Sigmoid colon (tissue), 7 donors: ENCODE data around the gene LARGE1. TPM values are rescaled to one million over a fixed set of nuclear protein-coding genes. Genes with fewer than 3 reads are reported as not detected.

Experiments used
- DNase-seq: peaks from one replicate; pipeline ENCODE4 v3.0.0-alpha.2; 2019
- H3K27ac ChIP-seq, 4 donors: fragments of 200-600 bp; sonication (generic); one replicate each; pipeline ENCODE4 v1.5.1; 2016 to 2019; ENCODE audit warnings: mild to moderate bottlenecking in 1 of 4
- H3K27me3 ChIP-seq, 3 donors: fragments of 200-600 bp; sonication (generic); one replicate each; pipeline ENCODE4 v1.5.1; 2019; ENCODE audit warnings: mild to moderate bottlenecking in 1 of 3
- H3K36me3 ChIP-seq, 4 donors: fragments of 200-600 bp; sonication (generic); one replicate each; pipeline ENCODE4 v1.5.1; 2016 to 2019
- H3K4me1 ChIP-seq, 4 donors: fragments of 200-600 bp; sonication (generic); one replicate each; pipeline ENCODE4 v1.5.1; 2017 to 2019
- H3K4me3 ChIP-seq, 4 donors: fragments of 200-600 bp; sonication (generic); one replicate each; pipeline ENCODE4 v1.5.1; 2017 to 2019; ENCODE audit warnings: mild to moderate bottlenecking in 2 of 4, moderate library complexity in 1 of 4
- H3K9me3 ChIP-seq, 4 donors: fragments of 200-600 bp in 3 of 4; sonication (generic) in 3 of 4; one replicate each; pipeline versions ENCODE4 v1.5.1 to v1.6.1; 2013 to 2019
- CTCF ChIP-seq, 4 experiments: fragments of 450-650 bp in 3 of 4; fragments of 200-600 bp in 1 of 4; IDR thresholded peaks; one replicate each; pipeline ENCODE4 v1.5.1; 2016 to 2019; ENCODE audit warnings: antibody characterized with exemption in 4 of 4, mild to moderate bottlenecking in 3 of 4, moderate library complexity in 2 of 4
- EP300 ChIP-seq, 4 donors: sonication (generic); formaldehyde crosslinking; IDR thresholded peaks; one replicate each; pipeline ENCODE4 v1.6.1; 2017; ENCODE audit warnings: antibody characterized with exemption in 4 of 4
- POLR2A ChIP-seq, 2 donors: fragments of 450-650 bp; IDR thresholded peaks; one replicate each; pipeline ENCODE4 v1.6.1; 2016; ENCODE audit warnings: antibody characterized with exemption in 2 of 2, mild to moderate bottlenecking in 2 of 2, moderate library complexity in 2 of 2
- POLR2AphosphoS5 ChIP-seq, 4 donors: sonication (generic); formaldehyde crosslinking; IDR thresholded peaks; one replicate each; pipeline ENCODE4 v1.6.1; 2017; ENCODE audit warnings: antibody characterized with exemption in 4 of 4
- WGBS, 2 donors: extraction: QIAGEN DNeasy Blood & Tissue Kit; methylation state at CpG; one replicate each; pipeline ENCODE4 v1.1.7; 2013; 5-methylcytosine and 5-hydroxymethylcytosine counted together
- intact Hi-C: fragments of 100-400 bp; cut with DNase I; formaldehyde crosslinking; loops from one replicate; pipeline ENCODE4 v1.15.1; 2023
- polyA plus RNA-seq, 3 donors: library from polyadenylated mRNA; stranded (reverse); fragments of 200-250 nt; gene quantifications; one replicate each; pipeline ENCODE4 v1.2.3, GENCODE V29; 2013
- total RNA-seq, 4 donors: library from RNA; depleted of rRNA; stranded (reverse); fragments of >200 nt; gene quantifications; one replicate each; pipeline ENCODE4 v1.1.0, GENCODE V29; 2016
- donor health status: healthy with polysubstance abuse.
- donor health status: Bipolar disorder and iron deficiency.
- donor health status: healthy.

Gene LARGE1
- total and polyA plus RNA-seq, 7 donors: 5.8 to 74.4 (median 38.0) TPM

- Histone ChIP-seq H3K4me3 (no peak overlapping the region), H3K9me3 (no peaks in the 10 kb centered on the region), H3K4me1 (peaks cover 0 to 43% (median 27%) of the 10 kb centered on the region in 4 donors), H3K36me3 (no peaks in the 10 kb centered on the region), H3K27me3 (no peaks in the 10 kb centered on the region), H3K27ac (no peak overlapping the region)
- TF ChIP-seq POLR2A (IDR thresholded peaks at IDR 0.05) (no peak), EP300 (IDR thresholded peaks at IDR 0.05) (no peak), CTCF (IDR thresholded peaks at IDR 0.05) (no peak), POLR2AphosphoS5 (IDR thresholded peaks at IDR 0.05) (no peak)
- DNase-seq: no peak
- intact Hi-C loops: no loop called here
- 88 to 92% methylated on average over 4 of the region's 4 CpGs for WGBS, 2 donors
Measured at GRCh38 chr22:33879796-33880195, 40.5 kb downstream of the LARGE1 start.

DNA sequence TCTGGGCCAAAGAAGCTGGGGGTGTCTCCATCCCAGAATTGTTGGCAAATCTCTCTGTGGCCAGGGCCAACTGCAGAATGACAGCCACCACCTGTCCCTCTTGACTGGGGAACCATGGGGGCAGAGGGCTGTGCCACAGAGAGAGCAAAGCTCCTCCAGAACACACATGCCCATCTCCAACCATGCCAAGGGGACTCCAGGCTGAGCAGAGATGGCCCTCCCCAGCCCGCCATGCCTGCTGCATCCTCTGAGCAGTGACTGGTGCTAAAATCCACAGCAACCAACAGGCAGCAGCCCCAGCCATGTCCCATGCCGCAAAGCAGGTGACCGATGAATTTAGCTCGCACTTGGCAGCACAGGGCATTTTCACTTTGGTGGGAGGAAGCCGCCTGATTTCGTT, 45.0 kb downstream of the LARGE1 start:
- Histone ChIP-seq H3K27me3 (no peaks in the 10 kb centered on the region), H3K4me1 (peaks cover 0 to 53% (median 43%) of the 10 kb centered on the region in 4 donors), H3K9me3 (no peaks in the 10 kb centered on the region), H3K36me3 (no peaks in the 10 kb centered on the region), H3K4me3 (no peak overlapping the region), H3K27ac (no peak overlapping the region)
- 89 to 93% methylated on average over 6 of the region's 6 CpGs for WGBS, 2 donors
- intact Hi-C loops: no loop called here
- TF ChIP-seq POLR2A (IDR thresholded peaks at IDR 0.05) (no peak), POLR2AphosphoS5 (IDR thresholded peaks at IDR 0.05) (no peak), EP300 (IDR thresholded peaks at IDR 0.05) (no peak), CTCF (IDR thresholded peaks at IDR 0.05) (no peak)
- no peak for DNase-seq

- Histone ChIP-seq H3K36me3 (no peaks in the 10 kb centered on the region), H3K4me1 (peaks cover 0 to 64% (median 48%) of the 10 kb centered on the region in 4 donors), H3K4me3 (no peak overlapping the region), H3K27me3 (no peaks in the 10 kb centered on the region), H3K9me3 (no peaks in the 10 kb centered on the region), H3K27ac (peak overlapping the region in 3 of 4 donors; percentile 50 to 81 (median 71))
- 30 to 72% methylated on average over 7 of the region's 7 CpGs for WGBS, 2 donors
- no peak for TF ChIP-seq EP300 (IDR thresholded peaks at IDR 0.05)
- no peak for TF ChIP-seq CTCF (IDR thresholded peaks at IDR 0.05)
- TF ChIP-seq POLR2AphosphoS5 (IDR thresholded peaks at IDR 0.05): no peak
- no peak for TF ChIP-seq POLR2A (IDR thresholded peaks at IDR 0.05)
- DNase-seq: no peak
- intact Hi-C loops: no loop called here
Measured at GRCh38 chr22:33874206-33874605, 46.1 kb downstream of the LARGE1 start.

DNA sequence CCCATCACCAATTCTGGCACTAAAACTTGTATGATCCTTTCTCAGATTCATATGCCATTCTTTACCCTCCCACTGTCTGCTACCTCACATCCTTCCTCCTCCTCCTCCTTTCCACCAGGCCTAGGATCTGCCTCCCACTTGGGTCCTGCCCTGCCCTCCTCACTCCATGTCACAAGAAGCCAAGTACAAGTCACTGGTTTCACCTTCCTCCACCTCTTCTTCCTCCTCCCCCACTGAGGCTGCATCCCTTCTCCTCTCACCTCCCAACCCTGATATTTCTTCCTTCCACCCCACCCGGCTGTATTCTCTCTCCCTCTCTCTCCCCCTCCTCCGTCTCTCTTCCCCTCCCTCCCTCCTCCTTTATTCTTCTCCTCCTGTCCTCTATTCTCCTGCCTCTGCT, 46.6 kb downstream of the LARGE1 start:
- 56 to 63% methylated on average over 2 of the region's 2 CpGs for WGBS, 2 donors
- H3K36me3 ChIP-seq: no peaks in the 10 kb centered on the region
- intact Hi-C loops: no loop called here
- H3K27me3 ChIP-seq: no peaks in the 10 kb centered on the region
- H3K4me1 ChIP-seq: peaks cover 0 to 68% (median 53%) of the 10 kb centered on the region in 4 donors
- H3K4me3 ChIP-seq: no peak overlapping the region
- TF ChIP-seq CTCF (IDR thresholded peaks at IDR 0.05) (no peak), POLR2A (IDR thresholded peaks at IDR 0.05) (no peak), POLR2AphosphoS5 (IDR thresholded peaks at IDR 0.05) (no peak), EP300 (IDR thresholded peaks at IDR 0.05) (no peak)
- H3K27ac ChIP-seq: peak overlapping the region; percentile 31 to 81 (median 60)
- no peak for DNase-seq
- H3K9me3 ChIP-seq: no peaks in the 10 kb centered on the region

DNA sequence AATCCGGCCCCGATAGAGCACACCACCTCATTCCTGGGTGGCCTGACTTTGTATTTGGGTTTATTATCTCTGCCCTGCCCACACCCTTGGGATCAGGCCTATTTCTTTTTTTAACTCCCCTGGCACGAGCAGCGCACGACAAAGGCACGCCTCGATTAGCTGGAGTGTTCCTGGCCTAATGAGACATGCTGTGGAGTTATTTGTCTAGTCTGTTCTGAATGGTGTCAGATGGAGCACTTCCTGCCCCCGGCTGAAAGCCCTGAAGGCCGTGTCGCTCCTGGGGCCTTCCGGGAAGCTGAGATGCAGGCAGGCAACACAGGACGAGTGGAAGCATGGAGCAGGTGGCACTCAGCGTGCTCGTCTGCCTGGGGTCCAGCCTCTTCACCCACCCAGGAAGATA, 47.1 kb downstream of the LARGE1 start:
- no peak overlapping the region for H3K4me3 ChIP-seq
- no peaks in the 10 kb centered on the region for H3K9me3 ChIP-seq
- DNase-seq: peak; percentile 78
- TF ChIP-seq CTCF (IDR thresholded peaks at IDR 0.05) (no peak), POLR2AphosphoS5 (IDR thresholded peaks at IDR 0.05) (peak in 1 of 4 donors; percentile 20), EP300 (IDR thresholded peaks at IDR 0.05) (no peak)
- WGBS, 2 donors: 47 to 63% methylated on average over 14 of the region's 14 CpGs
- intact Hi-C loops: no loop called here
- H3K27ac ChIP-seq: peak overlapping the region; percentile 31 to 81 (median 60)
- no peaks in the 10 kb centered on the region for H3K27me3 ChIP-seq
- H3K4me1 ChIP-seq: peaks cover 0 to 73% (median 57%) of the 10 kb centered on the region in 4 donors
- H3K36me3 ChIP-seq: no peaks in the 10 kb centered on the region
